Measurements from ENCODE around the gene ERBB3.
"Not testable (repeated sequence)": the region's sequence is repeated elsewhere in the genome, so short reads cannot be mapped to it uniquely, and the experiment has no call there.

ERBB3 gene

GRCh38 chr12:56041552-56042429, 38.2 kb upstream of the ERBB3 start, which contains the start of gene RPS26 (continued):
- TF ChIP-seq ZNF280C (tag by site-specific recombination; IDR thresholded peaks at IDR 0.05) (no peak), ELK4 (IDR thresholded peaks at IDR 0.05; ENCODE audit: borderline replicate concordance, low read depth, low read length) (peak; percentile 78), WT1 (tag by site-specific recombination; IDR thresholded peaks at IDR 0.05) (peak; percentile 71; the same call in 1 of the 2 replicates)

- POLR2A ChIA-PET; CTCF ChIA-PET; H3K9me3 ChIP-seq (ENCODE audit: control insufficient read depth, insufficient read depth, low read depth, low read length): not testable (repeated sequence)
- Histone ChIP-seq H3K36me3 (ENCODE audit: control insufficient read depth in 2 of 2, insufficient read depth in 1 of 2, low read length in 2 of 2) (peaks cover 14 to 34% of the 10 kb centered on the region in 2 experiments), H3K4me1 (ENCODE audit: control insufficient read depth, insufficient read depth, low read length) (peaks cover 18% of the 10 kb centered on the region), H3K27ac (ENCODE audit: extremely low read depth, low read depth, low read length) (peak overlapping the region; percentile 93), H3K4me3 (ENCODE audit: low read depth, low read length) (peak overlapping the region; percentile 75)
Observed at GRCh38 chr12:56042430-56042813, 37.5 kb upstream of the ERBB3 start.

- ChIA-PET CTCF (interaction anchor here (0.7 kb wide), 1 partner anchor 31 kb away, joined by 3 read pairs; no protein-coding TSS in a partner anchor), POLR2A (no interaction called here)
- TF ChIP-seq ZNF529 (tag by site-specific recombination; IDR thresholded peaks at IDR 0.05; ENCODE audit: insufficient replicate concordance) (no peak), GLIS2 (tag by site-specific recombination; IDR thresholded peaks at IDR 0.05) (no peak), ZNF48 (tag by site-specific recombination; IDR thresholded peaks at IDR 0.05) (no peak), ZNF560 (tag by site-specific recombination; IDR thresholded peaks at IDR 0.05; ENCODE audit: borderline replicate concordance) (no peak), ZNF621 (tag by site-specific recombination; IDR thresholded peaks at IDR 0.05) (no peak), ZNF785 (tag by site-specific recombination; IDR thresholded peaks at IDR 0.05) (no peak), PRDM2 (tag by site-specific recombination; IDR thresholded peaks at IDR 0.05; ENCODE audit: borderline replicate concordance) (no peak), REST (tag by site-specific recombination; IDR thresholded peaks at IDR 0.05) (no peak), ZNF350 (tag by site-specific recombination; IDR thresholded peaks at IDR 0.05) (no peak), ZNF335 (tag by site-specific recombination; conservative IDR thresholded peaks at IDR 0.05) (no peak), ZFP69B (tag by site-specific recombination; IDR thresholded peaks at IDR 0.05) (no peak), ZNF404 (tag by site-specific recombination; IDR thresholded peaks at IDR 0.05) (no peak)
- Histone ChIP-seq H3K36me3 (ENCODE audit: control insufficient read depth in 2 of 2, insufficient read depth in 1 of 2, low read length in 2 of 2) (peaks cover 14 to 34% of the 10 kb centered on the region in 2 experiments), H3K4me1 (ENCODE audit: control insufficient read depth, insufficient read depth, low read length) (peaks cover 15% of the 10 kb centered on the region), H3K9me3 (ENCODE audit: control insufficient read depth, insufficient read depth, low read depth, low read length) (no peaks in the 10 kb centered on the region), H3K27ac (ENCODE audit: extremely low read depth, low read depth, low read length) (no peak overlapping the region; the same call in 1 of the 2 replicates), H3K4me3 (ENCODE audit: low read depth, low read length) (peak overlapping the region; percentile 75)
Observed at GRCh38 chr12:56042843-56043242, 37.1 kb upstream of the ERBB3 start.

Measured in HEK293 (cell line).